CD8-positive, alpha-beta memory T cell (primary cell): ENCODE data around the gene AGBL4. TPM values are rescaled to one million over a fixed set of nuclear protein-coding genes. Genes with fewer than 3 reads are reported as not detected.

ENCODE experiments used
- CTCF ChIA-PET: fragments of 350-600 bp; sonication (Branson Sonifier 250); formaldehyde crosslinking; loops from one replicate; lab custom pipeline; 2021; ENCODE audit warnings: antibody characterized with exemption; lab: Charles Lee
- POLR2A ChIA-PET: fragments of 350-600 bp; sonication (Branson Sonifier 250); formaldehyde crosslinking; loops from one replicate; lab custom pipeline; 2021; ENCODE audit warnings: antibody characterized with exemption; lab: Charles Lee
- DNase-seq, 5 donors: peaks; one replicate each; pipeline versions ENCODE4 v3.0.0 to v3.0.0-alpha.2; 2020 to 2022; ENCODE audit warnings: mixed read lengths in 1 of 5
- H3K27ac ChIP-seq: one replicate; pipeline ENCODE4 v1.7.0; 2013; ENCODE audit warnings: low read depth, mild to moderate bottlenecking, low read length, moderate library complexity
- H3K27me3 ChIP-seq: 2 replicates; pipeline ENCODE4 v1.7.0; 2013; ENCODE audit warnings: low read length, mild to moderate bottlenecking; ENCODE audit not compliant: insufficient read depth, poor library complexity, severe bottlenecking
- H3K36me3 ChIP-seq: 2 replicates; pipeline ENCODE4 v1.7.0; 2013; ENCODE audit warnings: mild to moderate bottlenecking, low read length, moderate library complexity; ENCODE audit not compliant: insufficient read depth
- H3K4me1 ChIP-seq: 2 replicates; pipeline ENCODE4 v1.7.0; 2013; ENCODE audit warnings: mild to moderate bottlenecking, low read length, moderate library complexity; ENCODE audit not compliant: insufficient read depth
- H3K4me3 ChIP-seq: 2 replicates; pipeline ENCODE4 v1.7.0; 2013; ENCODE audit warnings: mild to moderate bottlenecking, low read length
- H3K9me3 ChIP-seq: 2 replicates; pipeline ENCODE4 v1.7.0; 2013; ENCODE audit warnings: mild to moderate bottlenecking, low read length
- H3K27ac Mint-ChIP-seq, 8 donors: one replicate each; pipeline ENCODE4 v1.8.0; 2020 to 2021; ENCODE audit warnings: mixed read lengths in 8 of 8, mild to moderate bottlenecking in 6 of 8, inconsistent platforms in 3 of 8, moderate library complexity in 3 of 8
- H3K27me3 Mint-ChIP-seq, 2 donors: one replicate each; pipeline ENCODE4 v1.8.0; 2020 to 2021; ENCODE audit warnings: mixed read lengths in 2 of 2, mild to moderate bottlenecking in 1 of 2, moderate library complexity in 1 of 2
- H3K36me3 Mint-ChIP-seq, 3 donors: one replicate each; pipeline ENCODE4 v1.8.0; 2020 to 2021; ENCODE audit warnings: mixed read lengths in 3 of 3, inconsistent platforms in 1 of 3, mild to moderate bottlenecking in 1 of 3
- H3K4me1 Mint-ChIP-seq, 3 donors: one replicate each; pipeline ENCODE4 v1.8.0; 2020 to 2021; ENCODE audit warnings: mixed read lengths in 3 of 3, inconsistent platforms in 1 of 3, mild to moderate bottlenecking in 1 of 3
- H3K4me3 Mint-ChIP-seq, 7 donors: one replicate each; pipeline ENCODE4 v1.8.0; 2020 to 2021; ENCODE audit warnings: mixed read lengths in 7 of 7, mild to moderate bottlenecking in 6 of 7, moderate library complexity in 4 of 7, inconsistent platforms in 2 of 7
- H3K9me3 Mint-ChIP-seq, 5 donors: one replicate each; pipeline ENCODE4 v1.8.0; 2020 to 2022; ENCODE audit warnings: mixed read lengths in 5 of 5, mild to moderate bottlenecking in 3 of 5, moderate library complexity in 2 of 5, inconsistent platforms in 1 of 5
- polyA plus RNA-seq: library from polyadenylated mRNA; unstranded; fragments of 300-500 nt; fragmentation: Illumina TruSeq; gene quantifications from one replicate; pipeline ENCODE4 v1.2.3, GENCODE V29; 2021
- total RNA-seq, 2 experiments: library from RNA; stranded (reverse); gene quantifications; one replicate each; pipeline ENCODE4 v1.2.3, GENCODE V29; 2021

Gene AGBL4
- total and polyA plus RNA-seq, 3 experiments from 2014 or later, result 0.22 TPM; not detected in 2

DNA sequence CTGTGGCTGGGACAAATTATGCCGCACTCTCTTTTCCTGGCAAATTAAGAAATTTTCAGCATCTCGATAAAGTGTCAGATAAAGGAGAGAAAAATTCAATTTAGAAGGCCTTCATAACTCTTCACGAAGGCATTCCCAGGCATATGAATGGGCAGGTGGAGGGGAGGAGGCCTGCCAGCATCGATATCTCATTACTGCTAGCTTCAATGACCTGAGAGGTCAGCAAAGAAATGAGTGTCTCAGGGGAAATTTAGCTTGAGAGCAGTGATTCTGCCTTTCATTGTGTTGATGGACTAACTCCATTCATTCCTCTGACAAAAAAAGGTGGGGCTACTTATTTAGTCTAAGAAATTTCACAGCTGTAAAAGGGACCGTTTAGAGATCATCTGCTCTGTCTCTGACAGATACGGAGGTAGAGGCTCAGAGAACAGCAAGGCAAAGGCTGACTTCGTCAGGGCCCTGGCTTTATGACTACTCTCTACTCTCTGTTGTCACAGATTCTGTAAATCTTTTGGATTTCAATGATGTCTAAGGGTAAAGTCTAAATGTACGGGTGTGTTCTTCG, 1035.0 kb downstream of the AGBL4 start:
- Mint-ChIP-seq H3K4me1 (no peaks in the 10 kb centered on the region), H3K36me3 (no peaks in the 10 kb centered on the region), H3K4me3 (no peak overlapping the region), H3K9me3 (peaks cover 14 to 20% (median 17%) of the 10 kb centered on the region in 5 donors), H3K27ac (no peak overlapping the region), H3K27me3 (no peaks in the 10 kb centered on the region)
- Histone ChIP-seq H3K36me3 (no peaks in the 10 kb centered on the region), H3K4me3 (no peak overlapping the region), H3K9me3 (peaks cover 6% of the 10 kb centered on the region), H3K27me3 (no peaks in the 10 kb centered on the region), H3K27ac (no peak overlapping the region), H3K4me1 (no peaks in the 10 kb centered on the region)
- DNase-seq, result no peak
- ChIA-PET POLR2A (no interaction called here), CTCF (no interaction called here)

- H3K27ac Mint-ChIP-seq, result no peak overlapping the region
- no peaks in the 10 kb centered on the region for H3K27me3 Mint-ChIP-seq
- Histone ChIP-seq H3K9me3 (no peaks in the 10 kb centered on the region), H3K27me3 (no peaks in the 10 kb centered on the region), H3K36me3 (no peaks in the 10 kb centered on the region), H3K27ac (no peak overlapping the region), H3K4me1 (no peaks in the 10 kb centered on the region), H3K4me3 (no peak overlapping the region)
- no peaks in the 10 kb centered on the region for H3K4me1 Mint-ChIP-seq
- H3K36me3 Mint-ChIP-seq, result no peaks in the 10 kb centered on the region
- ChIA-PET CTCF (no interaction called here), POLR2A (no interaction called here)
- peaks cover 0 to 3% (median 0%) of the 10 kb centered on the region in 5 donors for H3K9me3 Mint-ChIP-seq
- H3K4me3 Mint-ChIP-seq, result no peak overlapping the region
- no peak for DNase-seq
These were observed 1043.8 kb downstream of the AGBL4 start for GRCh38 chr1:48979940-48980339.

DNA sequence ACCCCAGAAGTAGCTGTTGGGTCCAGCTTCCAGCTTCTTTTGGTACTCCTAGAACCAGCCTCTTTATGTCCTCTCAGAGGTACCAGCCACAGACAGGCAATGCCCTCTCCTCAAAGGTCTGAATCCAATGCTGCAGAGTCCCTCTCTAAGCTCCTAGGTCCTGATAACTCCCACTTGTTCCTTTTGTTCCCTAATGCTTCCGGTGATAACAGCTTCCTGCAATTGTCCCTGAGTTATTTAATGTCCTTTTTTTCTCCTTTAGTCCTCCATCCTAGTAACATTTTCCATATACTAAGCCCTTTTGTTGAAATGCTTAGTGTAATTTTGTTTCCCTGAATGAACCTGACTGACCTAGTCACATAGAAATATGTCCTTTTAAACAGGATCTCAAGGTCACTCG, 1045.3 kb downstream of the AGBL4 start:
- no peaks in the 10 kb centered on the region for H3K4me1 Mint-ChIP-seq
- H3K27ac ChIP-seq, result no peak overlapping the region

DNA sequence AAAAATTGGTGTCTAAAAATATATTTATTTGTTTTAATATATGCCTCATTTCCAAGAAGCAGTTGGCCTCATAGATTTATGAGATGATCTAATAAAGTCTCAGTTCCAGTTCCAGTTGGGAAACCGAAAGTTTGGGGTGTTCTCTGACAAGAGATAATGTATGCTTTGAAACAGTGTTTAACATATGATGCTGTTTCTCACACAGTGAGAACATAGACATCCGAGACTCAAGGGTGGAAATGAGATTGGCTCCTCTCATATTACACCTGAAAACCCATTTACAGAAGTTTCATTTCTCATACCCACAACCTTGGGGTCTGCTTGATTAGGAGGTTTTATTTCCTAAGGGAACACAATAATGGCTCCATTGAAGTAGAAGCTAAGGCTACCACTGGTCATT, 1046.5 kb downstream of the AGBL4 start:
- Histone ChIP-seq H3K9me3 (no peaks in the 10 kb centered on the region), H3K4me1 (no peaks in the 10 kb centered on the region), H3K4me3 (no peak overlapping the region), H3K27me3 (no peaks in the 10 kb centered on the region), H3K27ac (no peak overlapping the region), H3K36me3 (no peaks in the 10 kb centered on the region)
- Mint-ChIP-seq H3K36me3 (no peaks in the 10 kb centered on the region), H3K4me3 (no peak overlapping the region), H3K4me1 (no peaks in the 10 kb centered on the region), H3K27ac (no peak overlapping the region), H3K9me3 (peaks cover 0 to 3% (median 0%) of the 10 kb centered on the region in 5 donors), H3K27me3 (no peaks in the 10 kb centered on the region)
- ChIA-PET CTCF (no interaction called here), POLR2A (no interaction called here)
- no peak for DNase-seq

More for the DNA sequence above, 1045.3 kb downstream of the AGBL4 start:
- ChIA-PET POLR2A (no interaction called here), CTCF (no interaction called here)
- Histone ChIP-seq H3K9me3 (no peaks in the 10 kb centered on the region), H3K4me1 (no peaks in the 10 kb centered on the region), H3K27me3 (no peaks in the 10 kb centered on the region), H3K4me3 (no peak overlapping the region), H3K36me3 (no peaks in the 10 kb centered on the region)
- no peak overlapping the region for H3K27ac Mint-ChIP-seq
- H3K36me3 Mint-ChIP-seq, result no peaks in the 10 kb centered on the region
- peaks cover 0 to 3% (median 0%) of the 10 kb centered on the region in 5 donors for H3K9me3 Mint-ChIP-seq
- no peak for DNase-seq
- H3K4me3 Mint-ChIP-seq, result no peak overlapping the region
- no peaks in the 10 kb centered on the region for H3K27me3 Mint-ChIP-seq

GRCh38 chr1:48969971-48970370, 1053.8 kb downstream of the AGBL4 start:
- ChIA-PET POLR2A (no interaction called here), CTCF (no interaction called here)
- no peaks in the 10 kb centered on the region for H3K27me3 ChIP-seq
- no peak overlapping the region for H3K4me3 ChIP-seq
- no peaks in the 10 kb centered on the region for H3K36me3 Mint-ChIP-seq
- no peak overlapping the region for H3K27ac Mint-ChIP-seq
- peaks cover 0 to 2% (median 0%) of the 10 kb centered on the region in 5 donors for H3K9me3 Mint-ChIP-seq
- H3K36me3 ChIP-seq, result no peaks in the 10 kb centered on the region
- H3K4me1 ChIP-seq, result no peaks in the 10 kb centered on the region
- H3K4me1 Mint-ChIP-seq, result no peaks in the 10 kb centered on the region
- no peaks in the 10 kb centered on the region for H3K9me3 ChIP-seq
- no peak overlapping the region for H3K27ac ChIP-seq
- no peak overlapping the region for H3K4me3 Mint-ChIP-seq
- peaks cover 0 to 2% of the 10 kb centered on the region in 2 donors for H3K27me3 Mint-ChIP-seq
- no peak for DNase-seq

DNA sequence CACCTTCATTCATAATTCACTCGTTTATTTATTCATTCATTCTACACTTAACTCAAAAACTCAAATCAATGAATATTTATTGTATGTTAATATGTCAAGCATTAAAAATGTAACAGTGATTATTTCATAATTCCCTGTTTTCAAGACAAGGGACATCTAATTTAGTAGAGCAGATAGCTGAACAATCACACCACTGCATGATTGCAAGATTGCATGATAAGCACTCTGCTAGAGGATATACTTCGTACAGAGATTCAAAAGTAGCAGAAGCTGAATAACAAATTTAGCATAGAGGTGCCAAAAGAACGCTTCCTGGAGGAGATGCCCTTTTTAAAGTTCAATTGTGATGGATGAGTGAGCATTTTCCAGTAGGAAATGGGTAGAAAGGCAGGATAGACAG, 1056.4 kb downstream of the AGBL4 start:
- peaks cover 0 to 2% of the 10 kb centered on the region in 2 donors for H3K27me3 Mint-ChIP-seq
- ChIA-PET POLR2A (no interaction called here), CTCF (no interaction called here)
- H3K27ac ChIP-seq, result no peak overlapping the region
- no peaks in the 10 kb centered on the region for H3K4me1 Mint-ChIP-seq
- peaks cover 0 to 2% (median 0%) of the 10 kb centered on the region in 5 donors for H3K9me3 Mint-ChIP-seq
- no peaks in the 10 kb centered on the region for H3K4me1 ChIP-seq
- H3K9me3 ChIP-seq, result no peaks in the 10 kb centered on the region
- no peaks in the 10 kb centered on the region for H3K36me3 ChIP-seq
- H3K27me3 ChIP-seq, result no peaks in the 10 kb centered on the region
- no peak overlapping the region for H3K27ac Mint-ChIP-seq
- H3K4me3 ChIP-seq, result no peak overlapping the region
- H3K36me3 Mint-ChIP-seq, result no peaks in the 10 kb centered on the region
- no peak overlapping the region for H3K4me3 Mint-ChIP-seq
- DNase-seq, result no peak

- peaks cover 0 to 2% (median 0%) of the 10 kb centered on the region in 5 donors for H3K9me3 Mint-ChIP-seq
- ChIA-PET CTCF (no interaction called here), POLR2A (no interaction called here)
- no peak overlapping the region for H3K4me3 ChIP-seq
- no peaks in the 10 kb centered on the region for H3K36me3 Mint-ChIP-seq
- H3K4me3 Mint-ChIP-seq, result no peak overlapping the region
- H3K27ac Mint-ChIP-seq, result no peak overlapping the region
- H3K36me3 ChIP-seq, result no peaks in the 10 kb centered on the region
- no peak for DNase-seq
- peaks cover 0 to 2% of the 10 kb centered on the region in 2 donors for H3K27me3 Mint-ChIP-seq
- no peak overlapping the region for H3K27ac ChIP-seq
- no peaks in the 10 kb centered on the region for H3K4me1 ChIP-seq
- H3K9me3 ChIP-seq, result no peaks in the 10 kb centered on the region
- no peaks in the 10 kb centered on the region for H3K4me1 Mint-ChIP-seq
- no peaks in the 10 kb centered on the region for H3K27me3 ChIP-seq
These were observed 1057.2 kb downstream of the AGBL4 start for GRCh38 chr1:48966583-48966982.

GRCh38 chr1:48960320-48960719, 1063.4 kb downstream of the AGBL4 start:
- no peaks in the 10 kb centered on the region for H3K36me3 Mint-ChIP-seq
- ChIA-PET CTCF (no interaction called here), POLR2A (no interaction called here)
- no peak overlapping the region for H3K27ac Mint-ChIP-seq
- no peak for DNase-seq
- Histone ChIP-seq H3K36me3 (no peaks in the 10 kb centered on the region), H3K9me3 (no peaks in the 10 kb centered on the region), H3K4me3 (no peak overlapping the region), H3K27ac (no peak overlapping the region), H3K27me3 (no peaks in the 10 kb centered on the region), H3K4me1 (no peaks in the 10 kb centered on the region)
- H3K4me3 Mint-ChIP-seq, result no peak overlapping the region
- H3K4me1 Mint-ChIP-seq, result no peaks in the 10 kb centered on the region
- H3K9me3 Mint-ChIP-seq, result peaks cover 0 to 5% (median 0%) of the 10 kb centered on the region in 5 donors
- H3K27me3 Mint-ChIP-seq, result no peaks in the 10 kb centered on the region
